ENCODE data around the gene NNT. TPM values are rescaled to one million over a fixed set of nuclear protein-coding genes. Genes with fewer than 3 reads are reported as not detected.

NNT gene
- total RNA-seq (2021) (92.6 and 112 TPM in 2 replicates), Bru-seq, nascent RNA (percentile 83 among the genes with signal in this experiment), BruChase-seq, experiment 1, labeled RNA remaining after a 2-hour chase (percentile 80 among the genes with signal in this experiment), BruChase-seq, experiment 2, labeled RNA remaining after a 6-hour chase (percentile 71 among the genes with signal in this experiment)
- long read RNA-seq, full-length matches to known transcripts: 60 of 82 reads
- long read RNA-seq, partial matches to known transcripts: 14 of 82 reads
- long read RNA-seq, other reads (novel, unspliced or antisense): 8 of 82 reads

- peak within 1 kb of the TSS; percentile 81 for H3K4me3 ChIP-seq
- H3K9me2 ChIP-seq (ENCODE audit: insufficient read depth): no peaks in the 10 kb centered on the region
- peaks cover 21% of the 10 kb centered on the region for H3K4me1 ChIP-seq (replicated peaks; ENCODE audit: insufficient read depth)
- peak within 1 kb of the TSS; percentile 94 for H3K4me2 ChIP-seq
- peaks cover 8% of the 10 kb centered on the region; the same call in 1 of the 2 replicates for H3F3A ChIP-seq (ENCODE audit: insufficient read depth, low read depth)
- H4K20me1 ChIP-seq (ENCODE audit: insufficient read depth): no peaks in the 10 kb centered on the region
- peak within 1 kb of the TSS; percentile 98 for H2AFZ ChIP-seq
- BruUV-seq (replicated peaks): TSS peak; percentile 77
- no peaks in the 10 kb centered on the region for H3K9me3 ChIP-seq (ENCODE audit: insufficient read depth, low read depth)
- intact Hi-C loops (cut with micrococcal nuclease; ENCODE audit: unreplicated experiment): loop anchor here (1.0 to 10.0 kb wide), 4 partner anchors 45 to 290 kb away; partner anchors contain the start of genes C5orf34, HMGCS1 and PAIP1
- no peak for TF ChIP-seq EZH2 (IDR thresholded peaks at IDR 0.05; ENCODE audit: low read depth)
- TF ChIP-seq CTCF (conservative IDR thresholded peaks at IDR 0.05): 0 out of 2 replicates have a peak, but pooled peaks have one; percentile 6
- no peaks in the 10 kb centered on the region for H3K36me3 ChIP-seq (ENCODE audit: low read depth)
- no peaks in the 10 kb centered on the region for H3K27me3 ChIP-seq (ENCODE audit: insufficient read depth, low read depth)
- ChIA-PET CTCF (interaction anchor here (0.9 to 2.2 kb wide), 3 partner anchors 119 to 729 kb away, joined by 3 to 8 read pairs (median 3); partner anchors contain the start of gene TMEM267), POLR2A (ENCODE audit: unreplicated experiment) (interaction anchor here (0.5 to 0.7 kb wide), 6 partner anchors 45 to 1927 kb away, joined by 4 to 17 read pairs (median 6); partner anchors contain the start of gene C5orf34)
- DNase-seq: peak; percentile 60 to 88
- H3K79me2 ChIP-seq (ENCODE audit: low read depth): no peaks in the 10 kb centered on the region
- no peak within 1 kb of the TSS for H3K27ac ChIP-seq
These were observed at the start of gene NNT for GRCh38 chr5:43602461-43603343. Gene NNT, plus strand, starts transcription at chr5:43603180. Its CDS starts 6,016 bp downstream, at chr5:43609196.

DNA sequence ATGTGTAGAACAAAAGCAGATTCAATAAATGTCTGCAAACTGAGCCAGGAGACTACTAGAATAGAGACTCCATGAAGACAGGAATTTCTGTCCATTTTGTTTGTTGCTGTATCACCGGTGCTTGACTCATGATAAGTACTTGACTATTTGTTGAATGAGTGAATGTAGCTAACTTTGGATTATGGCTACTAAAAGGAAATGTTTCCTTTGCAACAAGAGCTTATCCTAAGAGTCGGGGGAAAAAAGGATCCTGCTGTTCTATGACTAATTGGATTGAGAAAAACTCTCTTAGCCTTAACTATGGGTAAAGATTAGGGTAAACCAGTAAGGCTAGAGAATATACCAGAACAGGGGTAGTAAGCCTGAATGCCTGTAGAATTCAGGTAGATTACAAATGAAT lies 49.6 kb upstream of the NNT start:
- CTCF ChIA-PET: no interaction called here

More for the DNA sequence above, 49.6 kb upstream of the NNT start:
- Histone ChIP-seq H2AFZ (no peak overlapping the region), H3K27me3 (ENCODE audit: insufficient read depth, low read depth) (no peaks in the 10 kb centered on the region), H3K79me2 (ENCODE audit: low read depth) (peaks cover 78% of the 10 kb centered on the region), H3K36me3 (ENCODE audit: low read depth) (peaks cover 62% of the 10 kb centered on the region), H3K4me3 (no peak overlapping the region), H3K9me3 (ENCODE audit: insufficient read depth, low read depth) (no peaks in the 10 kb centered on the region), H3K9me2 (ENCODE audit: insufficient read depth) (no peaks in the 10 kb centered on the region), H3K4me2 (peak overlapping the region; percentile 94; the same call in 1 of the 2 replicates), H3K27ac (no peak overlapping the region), H3K4me1 (replicated peaks; ENCODE audit: insufficient read depth) (peaks cover 32% of the 10 kb centered on the region), H3F3A (ENCODE audit: insufficient read depth, low read depth) (peaks cover 16% of the 10 kb centered on the region; the same call in 1 of the 2 replicates), H4K20me1 (ENCODE audit: insufficient read depth) (peaks cover 61% of the 10 kb centered on the region)
- intact Hi-C loops (cut with micrococcal nuclease; ENCODE audit: unreplicated experiment): no loop called here
- no peak for DNase-seq
- no TSS peak for BruUV-seq (replicated peaks)
- POLR2A ChIA-PET (ENCODE audit: unreplicated experiment): interaction anchor here (0.6 kb wide), 2 partner anchors 18 to 240 kb away, joined by 3 to 4 read pairs; no protein-coding TSS in a partner anchor
- no peak for TF ChIP-seq EZH2 (IDR thresholded peaks at IDR 0.05; ENCODE audit: low read depth)
- no peak for TF ChIP-seq CTCF (conservative IDR thresholded peaks at IDR 0.05)

Data from PC-9 (cell line).